AG08395 (cell line): ENCODE results near the gene TAF11L2.
"Not testable (repeated sequence)": the region's sequence is repeated elsewhere in the genome, so short reads cannot be mapped to it uniquely, and the experiment has no call there.

ENCODE experiments used
- DNase-seq: peaks from one replicate; pipeline ENCODE4 v3.0.0; 2012; ENCODE audit warnings: mixed read lengths, low spot score

The TAF11L2 gene

DNA sequence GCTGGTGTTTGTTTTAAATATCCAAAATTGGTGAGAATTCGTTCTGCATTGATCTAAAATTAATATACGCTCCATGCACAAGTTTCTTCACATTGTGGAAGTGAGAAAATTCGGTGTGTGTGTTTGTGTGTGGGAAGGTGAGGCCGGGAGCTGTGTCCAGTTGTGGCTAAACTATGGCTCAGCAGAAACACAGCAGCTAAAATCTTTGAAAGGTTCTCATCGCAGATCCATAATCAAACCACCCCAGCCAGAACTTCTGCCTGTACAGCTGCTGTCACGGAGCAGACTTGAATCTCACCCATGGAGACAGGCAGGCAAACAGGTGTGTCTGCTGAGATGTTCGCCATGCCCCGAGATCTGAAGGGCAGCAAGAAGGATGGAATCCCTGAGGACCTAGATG lies at the start of gene TAF11L2:
Gene TAF11L2, plus strand, starts transcription at position 301 of the 400 bp plus-strand sequence.
- not testable (repeated sequence) for DNase-seq

DNA sequence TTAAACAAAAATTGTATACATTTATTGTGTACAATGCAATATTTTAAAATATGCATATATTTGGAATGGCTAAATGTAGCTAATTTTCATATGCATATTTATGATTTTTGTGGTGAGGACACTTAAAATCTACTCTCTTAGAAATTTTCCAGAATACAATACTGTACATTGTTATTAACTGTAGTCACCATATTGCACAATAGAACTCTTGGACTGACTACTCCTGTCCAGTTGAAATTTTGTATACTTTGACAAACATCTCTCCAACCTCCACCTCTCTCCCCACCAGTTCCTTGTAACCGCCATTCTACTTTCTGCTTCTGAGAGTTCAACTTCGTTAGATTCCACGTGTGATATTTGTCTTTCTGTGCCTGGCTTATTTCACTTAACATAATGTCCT lies 49.2 kb upstream of the TAF11L2 start:
- peak; percentile 11 for DNase-seq

DNA sequence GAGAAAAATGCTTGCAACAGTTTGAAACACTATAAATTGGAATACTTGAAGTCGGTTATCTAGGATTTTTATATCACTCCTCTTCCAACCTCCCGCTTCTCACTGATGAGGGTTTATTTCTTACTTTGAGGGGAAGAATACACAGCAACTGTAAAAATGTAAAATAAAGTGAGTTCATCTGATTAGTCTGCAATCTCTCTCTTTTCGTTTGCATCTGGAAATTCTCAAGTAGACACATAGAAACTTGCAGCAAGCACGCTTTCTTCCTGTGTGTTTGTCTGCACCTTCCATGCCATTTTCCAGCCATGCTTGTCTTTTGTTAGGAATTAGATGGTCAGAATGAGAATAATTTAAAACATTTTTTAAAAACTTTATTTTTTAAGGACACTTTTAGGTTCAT lies 45.1 kb upstream of the TAF11L2 start:
- DNase-seq = no peak

DNA sequence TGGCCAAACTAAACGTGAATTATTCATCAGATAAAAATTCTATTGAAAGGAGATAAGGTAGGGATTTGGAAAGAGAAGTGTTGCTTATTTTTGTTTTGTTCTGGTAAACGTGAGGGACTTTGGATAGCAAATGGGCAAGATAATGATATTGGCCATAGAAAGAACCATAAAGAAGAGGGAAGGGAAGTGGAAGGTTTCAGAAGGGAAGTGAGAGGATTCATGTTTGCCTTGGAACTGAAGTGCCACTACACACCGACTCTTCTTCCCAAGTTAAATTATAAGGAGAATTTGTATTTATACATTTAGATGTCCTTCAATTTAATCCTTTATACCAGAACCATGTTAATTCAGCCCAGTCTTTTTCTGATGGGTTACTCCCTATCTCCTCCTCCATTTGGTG lies 42.1 kb upstream of the TAF11L2 start:
- no peak for DNase-seq

DNA sequence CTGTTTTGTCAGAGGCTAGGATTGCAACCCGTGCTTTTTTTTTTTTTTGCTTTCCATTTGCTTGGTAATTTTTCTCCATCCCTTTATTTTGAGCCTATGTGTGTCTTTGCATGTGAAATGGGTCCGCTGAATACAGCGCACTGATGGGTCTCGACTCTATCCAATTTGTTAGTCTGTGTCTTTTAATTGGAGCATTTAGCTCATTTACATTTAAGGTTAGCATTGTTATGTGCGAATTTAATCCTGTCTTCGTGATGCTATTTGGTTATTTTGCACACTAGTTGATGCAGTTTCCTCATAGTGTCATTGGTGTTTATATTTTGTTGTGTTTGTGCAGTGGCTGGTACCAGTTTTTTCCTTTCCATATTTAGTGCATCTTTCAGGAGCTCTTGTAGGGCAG lies 36.2 kb upstream of the TAF11L2 start:
- DNase-seq = no peak

DNA sequence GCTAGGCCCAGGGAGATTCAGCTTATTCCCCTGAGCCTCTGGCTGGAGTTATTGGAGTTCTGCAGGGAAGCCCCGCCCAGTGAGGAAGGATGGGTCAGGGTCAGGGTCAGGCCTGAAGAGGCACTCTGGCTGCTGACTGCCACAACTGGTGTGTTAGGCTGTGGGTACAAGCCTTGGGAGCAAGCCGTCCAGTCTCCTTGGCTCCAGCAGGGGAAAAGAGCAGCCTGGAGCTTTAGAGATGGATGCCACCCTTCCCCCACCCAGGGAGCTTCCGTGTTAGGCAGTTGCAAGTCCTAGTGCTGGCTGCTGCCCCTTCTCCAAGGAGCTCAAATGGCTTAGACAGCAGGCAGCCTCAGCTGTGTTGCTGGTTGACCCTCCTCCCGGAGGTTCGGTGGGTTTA lies 34.4 kb upstream of the TAF11L2 start:
- DNase-seq = no peak

DNA sequence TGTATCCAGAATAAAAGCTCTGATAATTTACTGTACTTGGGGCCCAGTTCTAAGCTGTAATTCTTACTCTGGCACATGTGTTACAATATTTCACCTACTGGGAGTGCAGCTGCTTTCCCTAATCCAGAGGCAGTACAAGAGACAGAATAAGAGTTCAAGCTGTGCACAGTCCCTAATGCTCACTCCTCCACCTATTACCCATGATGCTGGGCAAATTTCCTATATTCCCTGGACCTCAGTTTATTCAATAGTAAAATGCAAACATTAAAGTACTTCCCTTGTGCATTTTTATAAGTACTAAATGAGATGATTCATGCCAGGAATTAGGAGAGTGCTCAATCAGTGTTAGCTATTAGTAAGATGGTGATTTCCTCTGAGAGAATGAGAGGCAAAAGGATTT lies 28.0 kb upstream of the TAF11L2 start:
- no peak for DNase-seq

DNA sequence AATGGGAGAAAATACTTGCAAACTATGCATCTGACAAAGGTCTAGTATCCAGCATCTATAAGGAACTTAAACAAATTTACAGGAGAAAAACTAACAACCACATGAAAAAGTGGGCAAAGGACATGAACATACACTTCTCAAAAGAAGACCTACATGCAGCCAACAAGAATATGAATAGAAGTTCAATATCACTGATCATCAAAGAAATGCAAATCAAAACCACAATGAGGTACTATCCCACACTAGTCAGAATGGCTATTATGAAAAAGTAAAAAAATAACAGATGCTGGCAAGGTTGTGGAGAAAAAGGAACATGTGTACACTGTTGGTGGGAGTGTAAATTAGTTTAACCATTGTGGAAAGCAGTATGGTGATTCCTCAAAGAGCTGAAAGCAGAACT lies 23.0 kb upstream of the TAF11L2 start:
- DNase-seq = not testable (repeated sequence)

DNA sequence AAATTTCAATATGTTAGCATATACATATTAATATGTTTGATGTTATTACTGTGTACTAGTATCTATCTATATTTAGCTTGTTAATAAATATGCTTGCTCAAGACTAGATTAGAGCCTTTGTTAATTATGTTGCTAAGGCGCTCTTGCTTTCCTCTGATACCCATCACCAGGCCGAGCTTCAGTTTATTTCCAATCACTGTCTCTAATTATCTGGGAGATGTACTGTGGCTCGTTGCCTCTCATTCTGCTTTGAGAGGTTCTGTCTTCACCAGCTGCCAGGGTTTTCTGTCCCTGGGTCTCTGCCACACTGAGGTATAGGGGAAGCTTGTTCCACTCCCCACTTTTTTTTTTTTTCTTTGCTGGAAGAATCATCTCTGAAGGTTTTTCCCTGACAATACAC lies 21.0 kb upstream of the TAF11L2 start:
- no peak for DNase-seq

DNA sequence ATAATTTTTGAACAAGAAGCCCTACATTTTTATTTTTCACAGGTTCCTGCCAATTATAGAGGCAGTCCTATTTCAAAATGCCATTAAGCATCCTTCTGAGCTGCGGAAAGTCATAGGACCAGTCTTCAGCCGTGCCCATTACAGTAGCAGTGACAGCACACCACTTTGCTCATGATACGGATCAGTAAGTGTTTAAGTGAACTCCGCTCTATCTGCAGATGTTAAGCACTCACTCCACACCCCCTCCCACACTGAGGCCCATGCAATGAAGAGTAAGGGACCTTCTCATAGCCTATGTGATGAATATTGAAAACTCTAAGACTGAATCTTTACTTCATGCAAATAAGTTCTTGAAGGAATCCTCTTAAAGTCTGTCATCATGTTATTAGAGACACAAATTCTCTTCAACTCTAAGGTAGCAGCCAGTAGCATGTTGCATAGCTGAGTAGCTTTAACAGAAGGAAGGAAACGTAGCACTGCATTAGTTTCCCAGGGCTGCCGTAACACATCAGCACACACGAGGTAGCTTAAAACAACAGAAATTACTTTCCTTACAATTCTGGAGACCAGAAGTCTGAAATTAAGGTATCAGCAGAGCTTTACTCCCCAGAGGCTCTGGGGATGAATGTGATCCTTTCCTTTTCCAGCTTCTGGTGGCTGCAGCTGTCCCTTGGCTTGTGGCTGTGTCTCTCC lies 20.3 kb upstream of the TAF11L2 start:
- DNase-seq = no peak

DNA sequence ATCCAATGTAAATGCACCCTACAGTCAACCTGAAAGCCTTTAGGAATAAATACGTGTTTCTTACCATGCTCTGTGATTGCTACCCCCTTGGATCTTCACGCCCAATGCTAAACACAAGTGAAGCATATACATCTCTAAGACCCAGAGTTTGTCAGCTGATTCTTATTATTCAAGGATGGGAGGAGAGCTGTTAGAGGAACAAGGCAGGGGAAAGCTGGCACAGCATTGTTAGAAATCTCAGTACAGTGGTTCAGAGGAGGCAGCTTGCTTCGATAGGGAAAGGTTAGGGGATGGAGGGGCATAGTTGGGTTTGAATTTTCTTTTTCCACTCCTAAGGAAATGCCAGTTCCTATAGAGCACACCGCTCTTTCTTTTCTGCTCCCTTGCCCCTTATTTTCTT lies 16.7 kb upstream of the TAF11L2 start:
- DNase-seq = no peak

DNA sequence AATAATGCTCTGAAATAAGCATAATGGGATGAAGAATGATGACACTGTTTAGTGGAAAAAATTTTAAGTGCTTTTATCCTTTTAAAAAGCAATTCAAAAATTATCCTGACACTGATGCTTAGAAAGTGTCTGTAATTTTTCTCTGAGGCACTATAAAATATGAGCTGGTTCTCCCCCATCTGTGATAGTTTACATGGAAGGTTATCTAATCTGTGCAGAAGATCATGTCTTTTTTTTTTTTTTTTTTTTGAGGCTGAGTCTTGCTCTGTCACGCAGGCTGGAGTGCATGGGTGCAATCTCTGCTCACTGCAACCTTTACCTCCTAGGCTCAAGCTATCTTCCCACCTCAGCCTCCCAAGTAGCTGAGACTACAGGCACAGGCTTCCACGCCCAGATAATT lies 15.2 kb upstream of the TAF11L2 start:
- no peak for DNase-seq

DNA sequence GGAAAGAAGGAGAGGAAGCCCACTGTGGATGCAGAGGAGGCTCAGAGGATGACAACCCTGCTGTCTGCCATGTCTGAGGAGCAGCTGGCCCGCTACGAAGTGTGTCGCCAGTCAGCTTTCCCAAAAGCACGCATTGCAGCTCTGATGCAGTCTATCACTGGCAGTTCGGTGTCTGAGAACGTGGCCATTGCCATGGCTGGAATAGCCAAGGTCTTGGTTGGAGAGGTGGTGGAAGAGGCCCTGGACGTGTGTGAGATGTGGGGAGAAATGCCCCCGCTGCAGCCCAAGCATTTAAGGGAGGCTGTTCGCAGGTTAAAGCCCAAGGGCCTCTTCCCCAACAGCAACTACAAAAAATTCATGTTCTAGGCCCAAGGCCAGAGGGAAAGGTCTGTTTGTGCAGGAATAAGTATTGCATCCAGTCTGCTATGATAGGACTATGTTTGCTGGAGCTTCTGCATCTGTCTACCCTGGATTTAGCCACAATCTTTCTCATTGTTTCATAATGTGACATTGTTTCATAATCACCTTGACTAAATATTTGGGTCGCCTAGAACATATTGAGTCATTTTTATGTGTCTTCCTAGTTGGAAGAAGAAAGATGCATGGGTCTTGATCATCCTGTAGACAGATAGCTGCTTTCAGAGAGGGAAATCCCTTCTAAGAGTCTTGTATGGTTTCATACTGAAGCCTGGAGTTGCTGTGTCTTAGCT lies 11.4 kb upstream of the TAF11L2 start:
- not testable (repeated sequence) for DNase-seq

DNA sequence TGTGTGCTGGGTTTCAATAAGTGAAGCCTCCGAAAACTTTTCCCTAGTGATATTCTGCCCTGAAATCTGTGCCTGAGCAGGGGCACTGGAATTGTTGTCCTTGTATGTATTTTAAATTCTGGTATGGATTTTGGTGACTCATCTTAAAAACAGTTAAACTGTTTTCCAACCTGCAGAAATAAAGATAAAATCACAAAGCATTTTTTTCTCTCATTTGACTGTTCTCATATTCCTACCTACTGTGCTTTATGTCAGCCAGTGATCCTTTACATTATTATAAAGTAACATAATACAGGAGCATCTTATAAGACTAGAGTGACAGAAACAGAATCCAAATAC lies 10.9 kb upstream of the TAF11L2 start:
- no peak for DNase-seq

DNA sequence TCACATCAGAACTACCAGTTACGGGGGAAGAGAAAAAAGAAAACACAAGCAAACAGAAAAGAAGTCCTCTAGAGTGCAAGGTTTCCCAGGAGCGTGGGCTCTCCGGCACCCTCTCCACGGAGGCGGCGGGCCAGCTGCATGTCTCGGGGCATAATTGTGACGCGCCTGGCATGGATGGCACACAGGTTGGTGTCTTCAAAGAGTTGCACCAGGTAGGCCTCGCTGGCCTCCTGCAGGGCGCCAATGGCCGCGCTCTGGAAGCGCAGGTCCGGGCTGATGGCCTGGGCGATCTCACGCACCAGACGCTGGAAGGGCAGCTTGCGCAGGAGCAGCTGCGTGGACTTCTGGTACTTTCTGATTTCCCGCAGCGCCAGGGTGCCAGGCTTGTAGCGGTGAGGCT lies 6.8 kb upstream of the TAF11L2 start:
- DNase-seq = not testable (repeated sequence)

DNA sequence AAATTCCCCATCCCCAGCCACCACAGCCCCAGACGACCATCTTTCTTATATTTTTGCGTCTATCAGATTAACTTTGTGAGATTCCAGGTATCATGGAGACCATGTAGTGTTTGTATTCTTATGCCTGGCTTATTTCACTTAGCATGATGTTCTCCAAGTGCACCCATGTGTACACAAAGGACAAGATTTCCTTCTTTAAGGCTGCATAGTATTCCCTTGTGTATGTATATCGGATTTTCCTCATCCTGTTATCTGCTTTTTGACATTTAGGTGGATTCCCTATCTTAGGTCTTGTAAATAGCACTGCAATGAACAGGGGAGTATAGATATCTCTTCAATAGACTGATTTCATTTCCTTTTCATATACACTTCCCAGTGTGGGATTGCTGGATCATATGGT lies 5.3 kb upstream of the TAF11L2 start:
- DNase-seq = no peak

DNA sequence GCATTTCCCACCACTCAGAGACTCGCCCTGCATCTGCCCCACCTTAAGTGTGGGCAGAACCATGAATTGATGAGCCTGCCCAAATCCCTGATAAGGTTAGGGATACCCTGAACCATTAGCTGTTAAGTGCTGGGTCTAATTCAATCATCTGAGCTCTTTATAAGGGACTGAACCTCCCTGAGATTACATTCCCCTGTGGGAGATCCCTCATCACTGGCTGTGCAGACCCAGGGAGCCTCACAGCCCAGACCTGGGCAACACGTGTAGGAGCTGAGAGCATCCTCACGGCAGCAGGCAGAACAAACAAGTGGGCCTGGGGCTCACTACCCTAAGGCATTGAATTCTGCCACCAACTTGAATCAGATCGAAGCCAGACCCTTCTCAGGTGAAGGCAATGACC lies 585 bp upstream of the TAF11L2 start:
- no peak for DNase-seq

DNA sequence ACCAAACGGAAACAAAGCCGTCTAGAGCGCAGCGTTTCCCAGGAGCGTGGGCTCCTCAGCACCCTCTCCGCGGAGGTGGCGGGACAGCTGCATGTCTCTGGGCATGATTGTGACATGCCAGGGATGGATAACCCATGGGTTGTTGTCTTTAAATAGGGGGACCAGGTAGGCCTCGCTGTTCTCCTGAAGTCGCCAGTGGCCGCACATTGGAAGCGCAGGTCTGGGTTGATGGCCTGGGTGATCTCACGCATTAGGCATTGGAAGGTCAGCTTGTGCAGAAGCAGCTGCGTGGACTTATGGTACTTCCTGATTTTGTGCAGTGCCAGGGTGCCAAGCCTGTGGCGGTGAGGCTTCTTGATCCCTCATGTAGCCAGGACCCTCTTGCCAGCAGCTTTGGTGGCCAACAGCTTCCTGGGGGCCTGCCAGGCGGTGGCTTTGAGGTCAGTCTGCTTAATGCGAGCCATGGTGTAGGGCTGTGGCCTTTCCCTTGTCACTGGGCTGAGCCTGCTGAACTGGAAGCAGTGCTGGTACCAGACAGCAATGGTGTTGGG lies 13.8 kb downstream of the TAF11L2 start:
- no peak for DNase-seq

DNA sequence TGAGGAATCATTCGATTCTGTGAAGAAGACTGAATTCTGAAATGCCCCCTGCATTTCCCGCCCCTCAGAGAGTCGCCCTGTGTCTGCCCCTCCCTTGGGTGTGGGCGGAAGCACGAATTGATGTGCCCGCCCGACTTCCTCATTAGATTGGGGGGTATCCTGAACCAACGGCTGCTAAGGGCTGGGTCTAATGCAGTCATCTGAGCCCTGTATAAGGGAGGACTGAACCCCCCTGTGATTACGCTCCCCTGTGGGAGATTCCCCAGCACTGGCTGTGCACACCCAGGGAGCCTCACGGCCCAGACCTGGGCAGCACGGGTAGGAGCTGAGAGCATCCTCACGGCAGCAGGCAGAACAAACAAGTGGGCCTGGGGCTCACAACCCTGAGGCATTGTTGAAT lies 19.5 kb downstream of the TAF11L2 start:
- DNase-seq = not testable (repeated sequence)

DNA sequence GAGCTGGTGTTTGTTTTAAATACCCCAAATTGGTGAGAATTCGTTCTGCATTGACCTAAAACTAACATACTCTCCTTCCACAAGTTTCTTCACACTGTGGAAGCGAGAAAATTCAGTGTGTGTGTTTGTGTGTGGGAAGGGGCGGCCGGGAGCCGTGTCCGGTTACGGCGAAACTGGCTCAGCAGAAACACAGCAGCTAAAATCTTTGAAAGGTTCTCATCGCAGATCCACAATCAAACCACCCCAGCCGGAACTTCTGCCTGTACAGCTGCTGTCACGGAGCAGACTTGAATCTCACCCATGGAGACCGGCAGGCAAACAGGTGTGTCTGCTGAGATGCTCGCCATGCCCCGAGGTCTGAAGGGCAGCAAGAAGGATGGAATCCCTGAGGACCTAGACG lies 20.0 kb downstream of the TAF11L2 start, which contains the start of gene TAF11L3:
Gene TAF11L3, plus strand, starts transcription at position 301 of the 400 bp plus-strand sequence.
- DNase-seq = not testable (repeated sequence)

DNA sequence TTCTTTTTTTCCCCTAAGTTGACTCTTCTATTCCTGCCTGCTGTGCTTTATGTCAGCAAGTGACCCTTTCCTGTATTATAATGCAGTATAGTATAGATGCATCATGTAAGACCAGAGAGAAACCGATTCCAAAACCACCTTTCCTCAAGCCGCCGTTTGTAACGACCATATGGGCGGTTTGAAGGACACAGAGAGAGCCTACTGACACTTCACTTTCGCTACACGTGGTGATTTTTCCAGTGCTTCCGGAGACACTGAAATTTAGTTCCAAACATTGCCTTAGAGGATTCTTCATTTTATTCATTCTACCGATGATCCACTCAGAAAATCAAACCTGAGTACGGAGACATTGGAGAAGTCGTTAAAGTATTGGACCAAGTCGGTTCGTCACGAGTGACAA lies 21.5 kb downstream of the TAF11L2 start:
- DNase-seq = not testable (repeated sequence)

DNA sequence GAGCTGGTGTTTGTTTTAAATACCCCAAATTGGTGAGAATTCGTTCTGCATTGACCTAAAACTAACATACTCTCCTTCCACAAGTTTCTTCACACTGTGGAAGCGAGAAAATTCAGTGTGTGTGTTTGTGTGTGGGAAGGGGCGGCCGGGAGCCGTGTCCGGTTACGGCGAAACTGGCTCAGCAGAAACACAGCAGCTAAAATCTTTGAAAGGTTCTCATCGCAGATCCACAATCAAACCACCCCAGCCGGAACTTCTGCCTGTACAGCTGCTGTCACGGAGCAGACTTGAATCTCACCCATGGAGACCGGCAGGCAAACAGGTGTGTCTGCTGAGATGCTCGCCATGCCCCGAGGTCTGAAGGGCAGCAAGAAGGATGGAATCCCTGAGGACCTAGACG lies 23.5 kb downstream of the TAF11L2 start, which contains the start of gene TAF11L4:
Gene TAF11L4, plus strand, starts transcription at position 301 of the 400 bp plus-strand sequence.
- DNase-seq = not testable (repeated sequence)

DNA sequence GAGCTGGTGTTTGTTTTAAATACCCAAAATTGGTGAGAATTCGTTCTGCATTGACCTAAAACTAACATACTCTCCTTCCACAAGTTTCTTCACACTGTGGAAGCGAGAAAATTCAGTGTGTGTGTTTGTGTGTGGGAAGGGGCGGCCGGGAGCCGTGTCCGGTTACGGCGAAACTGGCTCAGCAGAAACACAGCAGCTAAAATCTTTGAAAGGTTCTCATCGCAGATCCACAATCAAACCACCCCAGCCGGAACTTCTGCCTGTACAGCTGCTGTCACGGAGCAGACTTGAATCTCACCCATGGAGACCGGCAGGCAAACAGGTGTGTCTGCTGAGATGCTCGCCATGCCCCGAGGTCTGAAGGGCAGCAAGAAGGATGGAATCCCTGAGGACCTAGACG lies 26.9 kb downstream of the TAF11L2 start, which contains the start of gene TAF11L5:
Gene TAF11L5, plus strand, starts transcription at position 301 of the 400 bp plus-strand sequence.
- DNase-seq = not testable (repeated sequence)
